NT2/D1 (cell line): ENCODE data around the gene IGSF22.

Source experiments
- SUZ12 ChIP-seq: IDR thresholded peaks from 2 replicates; pipeline ENCODE4 v1.6.1; 2011; ENCODE audit not compliant: insufficient read length, insufficient read depth; ENCODE audit errors: extremely low read depth
- YY1 ChIP-seq: IDR thresholded peaks from 2 replicates; pipeline ENCODE4 v1.6.1; 2011; ENCODE audit not compliant: insufficient read length, insufficient read depth
- ZNF274 ChIP-seq: IDR thresholded peaks from 2 replicates; pipeline ENCODE4 v1.6.1; 2011; ENCODE audit warnings: mild to moderate bottlenecking, low read depth, low read length

GRCh38 chr11:18698341-18699268 is 27.4 kb downstream of the IGSF22 start, which contains the start of gene TMEM86A:
- no peak for TF ChIP-seq YY1
- no peak for TF ChIP-seq SUZ12
- no peak for TF ChIP-seq ZNF274
